ENCODE results near the gene ADAM8.
"Not testable (repeated sequence)": the region's sequence is repeated elsewhere in the genome, so short reads cannot be mapped to it uniquely, and the experiment has no call there.

The ADAM8 gene

DNA sequence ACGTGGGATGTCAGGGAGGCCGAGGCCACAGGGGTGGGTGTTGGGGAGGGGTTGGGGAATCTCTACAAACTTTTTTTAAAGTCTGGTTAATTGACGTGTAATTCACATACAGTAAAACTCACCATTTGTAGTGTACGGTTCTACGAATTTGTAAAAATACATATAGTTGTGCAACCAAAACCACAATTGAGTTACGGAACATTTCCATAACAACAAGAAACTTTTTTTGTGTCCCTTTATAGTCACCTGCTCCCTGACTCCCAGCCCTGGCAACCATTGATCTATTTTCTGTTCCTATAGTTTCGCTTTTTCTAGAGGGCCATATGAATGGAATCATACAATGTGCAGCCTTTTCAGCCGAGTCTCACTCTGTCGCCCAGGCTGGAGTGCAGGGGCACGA lies 41.9 kb downstream of the ADAM8 start:
- H3K4me1 ChIP-seq (ENCODE audit: control insufficient read depth in 1 of 2, insufficient read depth in 2 of 2, low read length in 2 of 2): peaks cover 0 to 41% of the 10 kb centered on the region in 2 donors
- not testable (repeated sequence) for H3K27ac ChIP-seq (ENCODE audit: low read length); H3K36me3 ChIP-seq (ENCODE audit: control insufficient read depth in 1 of 2, insufficient read depth in 2 of 2, low read length in 2 of 2); H3K9me3 ChIP-seq (ENCODE audit: control insufficient read depth in 1 of 2, low read length in 2 of 2); H3K4me3 ChIP-seq (ENCODE audit: low read depth in 1 of 2, low read length in 2 of 2)
- H3K27me3 ChIP-seq (ENCODE audit: low read depth, low read length): peaks cover 12% of the 10 kb centered on the region

DNA sequence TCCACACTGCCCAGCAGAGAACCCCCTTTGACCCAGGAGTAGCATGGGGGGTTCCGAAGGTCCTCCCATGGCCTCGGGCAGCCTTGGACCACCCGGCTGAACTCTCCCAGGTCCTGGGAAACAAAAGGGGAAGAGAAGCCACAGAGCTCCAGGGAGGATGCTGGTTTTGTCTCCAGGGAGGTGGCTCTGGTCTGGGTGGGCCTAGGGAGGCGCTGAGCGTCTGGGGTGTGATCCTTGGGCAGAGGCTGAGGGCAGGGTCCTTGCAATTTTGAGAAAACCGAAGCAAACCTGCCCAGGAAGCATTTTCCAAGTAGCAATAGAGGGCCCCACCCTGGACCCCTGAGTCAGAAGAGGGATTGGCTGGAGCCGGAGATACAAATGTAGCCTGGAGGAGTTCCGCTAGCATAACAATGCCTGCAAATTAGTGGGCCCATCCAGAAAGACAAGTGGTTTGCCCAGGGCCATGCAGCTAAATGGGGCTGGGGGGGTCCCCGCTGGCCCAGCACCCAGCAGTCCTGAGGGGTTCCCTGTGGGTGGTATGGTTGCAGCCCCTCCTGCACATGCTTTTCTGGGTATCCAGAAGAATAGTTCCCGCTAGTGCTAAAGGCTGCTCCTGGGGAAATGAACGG lies 44.6 kb downstream of the ADAM8 start:
- H3K27me3 ChIP-seq (ENCODE audit: low read depth, low read length): peaks cover 23% of the 10 kb centered on the region
- H3K4me1 ChIP-seq (ENCODE audit: control insufficient read depth in 1 of 2, insufficient read depth in 2 of 2, low read length in 2 of 2): peaks cover 0 to 30% of the 10 kb centered on the region in 2 donors
- H3K9me3 ChIP-seq (ENCODE audit: control insufficient read depth in 1 of 2, low read length in 2 of 2): no peaks in the 10 kb centered on the region
- no peak overlapping the region for H3K4me3 ChIP-seq (ENCODE audit: low read depth in 1 of 2, low read length in 2 of 2)
- no peak overlapping the region for H3K27ac ChIP-seq (ENCODE audit: low read length)
- H3K36me3 ChIP-seq (ENCODE audit: control insufficient read depth in 1 of 2, insufficient read depth in 2 of 2, low read length in 2 of 2): no peaks in the 10 kb centered on the region

GRCh38 chr10:133231244-133231945 lies 45.3 kb downstream of the ADAM8 start:
- Histone ChIP-seq H3K36me3 (ENCODE audit: control insufficient read depth in 1 of 2, insufficient read depth in 2 of 2, low read length in 2 of 2) (no peaks in the 10 kb centered on the region), H3K4me1 (ENCODE audit: control insufficient read depth in 1 of 2, insufficient read depth in 2 of 2, low read length in 2 of 2) (peaks cover 0 to 23% of the 10 kb centered on the region in 2 donors), H3K9me3 (ENCODE audit: control insufficient read depth in 1 of 2, low read length in 2 of 2) (no peaks in the 10 kb centered on the region), H3K4me3 (ENCODE audit: low read depth in 1 of 2, low read length in 2 of 2) (no peak overlapping the region), H3K27ac (ENCODE audit: low read length) (no peak overlapping the region), H3K27me3 (ENCODE audit: low read depth, low read length) (peaks cover 23% of the 10 kb centered on the region)

GRCh38 chr10:133230387-133231195 lies 46.1 kb downstream of the ADAM8 start:
- Histone ChIP-seq H3K36me3 (ENCODE audit: control insufficient read depth in 1 of 2, insufficient read depth in 2 of 2, low read length in 2 of 2) (no peaks in the 10 kb centered on the region), H3K27ac (ENCODE audit: low read length) (no peak overlapping the region), H3K4me3 (ENCODE audit: low read depth in 1 of 2, low read length in 2 of 2) (no peak overlapping the region), H3K27me3 (ENCODE audit: low read depth, low read length) (peaks cover 23% of the 10 kb centered on the region), H3K9me3 (ENCODE audit: control insufficient read depth in 1 of 2, low read length in 2 of 2) (no peaks in the 10 kb centered on the region), H3K4me1 (ENCODE audit: control insufficient read depth in 1 of 2, insufficient read depth in 2 of 2, low read length in 2 of 2) (peaks cover 0 to 15% of the 10 kb centered on the region in 2 donors)

GRCh38 chr10:133230044-133230361 lies 46.7 kb downstream of the ADAM8 start, which contains the start of gene UTF1:
TSS of gene UTF1 (plus strand) at chr10:133230217. CDS start at chr10:133230289, 72 bp downstream.
- peaks cover 23% of the 10 kb centered on the region for H3K27me3 ChIP-seq (ENCODE audit: low read depth, low read length)
- H3K36me3 ChIP-seq (ENCODE audit: control insufficient read depth in 1 of 2, insufficient read depth in 2 of 2, low read length in 2 of 2): no peaks in the 10 kb centered on the region
- H3K27ac ChIP-seq (ENCODE audit: low read length): no peak within 1 kb of the TSS
- H3K4me1 ChIP-seq (ENCODE audit: control insufficient read depth in 1 of 2, insufficient read depth in 2 of 2, low read length in 2 of 2): peaks cover 0 to 11% of the 10 kb centered on the region in 2 donors
- H3K4me3 ChIP-seq (ENCODE audit: low read depth in 1 of 2, low read length in 2 of 2): no peak within 1 kb of the TSS
- H3K9me3 ChIP-seq (ENCODE audit: control insufficient read depth in 1 of 2, low read length in 2 of 2): no peaks in the 10 kb centered on the region

DNA sequence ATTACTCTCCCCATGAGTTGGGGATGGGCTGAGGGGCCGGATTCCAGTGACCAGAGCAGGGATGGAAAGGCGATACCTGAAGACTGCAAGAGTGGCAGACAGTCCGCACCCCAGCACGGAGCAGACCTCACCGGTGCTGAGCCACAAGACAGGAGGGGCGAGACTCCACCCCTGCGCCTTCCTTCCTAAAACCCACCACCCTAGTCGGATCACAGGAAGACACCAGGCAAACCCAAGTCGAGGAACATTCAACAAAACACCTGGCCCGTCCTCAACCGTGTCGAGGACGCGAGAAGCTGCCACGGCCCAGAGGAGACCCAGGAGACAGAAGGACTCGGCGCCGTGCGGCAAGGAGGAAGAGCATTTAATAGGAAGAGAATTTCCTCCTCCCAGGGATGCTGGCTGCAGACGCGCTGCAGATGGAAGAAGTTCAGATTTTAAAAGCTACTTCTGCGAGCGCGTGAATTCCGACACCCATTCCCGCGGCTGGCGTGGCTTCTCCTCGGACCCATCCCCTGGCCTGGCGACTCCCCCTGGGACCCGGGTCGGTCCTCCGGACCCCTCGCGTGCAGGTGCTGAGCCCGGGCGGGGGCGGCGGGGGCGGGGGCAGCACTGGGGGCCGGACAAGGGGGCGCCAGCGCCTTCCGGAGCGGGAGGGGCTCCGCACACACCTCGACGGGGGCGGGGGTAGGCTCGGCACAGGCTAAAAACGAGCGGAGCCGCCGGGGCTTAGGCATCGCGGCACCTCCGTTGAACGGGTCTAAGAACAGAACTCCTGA lies 47.2 kb downstream of the ADAM8 start:
- peaks cover 23% of the 10 kb centered on the region for H3K27me3 ChIP-seq (ENCODE audit: low read depth, low read length)

GRCh38 chr10:133227256-133227655 lies 49.4 kb downstream of the ADAM8 start:
- Histone ChIP-seq H3K9me3 (ENCODE audit: control insufficient read depth in 1 of 2, low read length in 2 of 2) (no peaks in the 10 kb centered on the region), H3K27me3 (ENCODE audit: low read depth, low read length) (peaks cover 21% of the 10 kb centered on the region), H3K4me1 (ENCODE audit: control insufficient read depth in 1 of 2, insufficient read depth in 2 of 2, low read length in 2 of 2) (peaks cover 0 to 11% of the 10 kb centered on the region in 2 donors), H3K27ac (ENCODE audit: low read length) (no peak overlapping the region), H3K4me3 (ENCODE audit: low read depth in 1 of 2, low read length in 2 of 2) (no peak overlapping the region), H3K36me3 (ENCODE audit: control insufficient read depth in 1 of 2, insufficient read depth in 2 of 2, low read length in 2 of 2) (no peaks in the 10 kb centered on the region)

More for the DNA sequence above, 47.2 kb downstream of the ADAM8 start:
- Histone ChIP-seq H3K36me3 (ENCODE audit: control insufficient read depth in 1 of 2, insufficient read depth in 2 of 2, low read length in 2 of 2) (no peaks in the 10 kb centered on the region), H3K9me3 (ENCODE audit: control insufficient read depth in 1 of 2, low read length in 2 of 2) (no peaks in the 10 kb centered on the region), H3K4me1 (ENCODE audit: control insufficient read depth in 1 of 2, insufficient read depth in 2 of 2, low read length in 2 of 2) (peaks cover 0 to 11% of the 10 kb centered on the region in 2 donors), H3K27ac (ENCODE audit: low read length) (no peak overlapping the region), H3K4me3 (ENCODE audit: low read depth in 1 of 2, low read length in 2 of 2) (no peak overlapping the region)

DNA sequence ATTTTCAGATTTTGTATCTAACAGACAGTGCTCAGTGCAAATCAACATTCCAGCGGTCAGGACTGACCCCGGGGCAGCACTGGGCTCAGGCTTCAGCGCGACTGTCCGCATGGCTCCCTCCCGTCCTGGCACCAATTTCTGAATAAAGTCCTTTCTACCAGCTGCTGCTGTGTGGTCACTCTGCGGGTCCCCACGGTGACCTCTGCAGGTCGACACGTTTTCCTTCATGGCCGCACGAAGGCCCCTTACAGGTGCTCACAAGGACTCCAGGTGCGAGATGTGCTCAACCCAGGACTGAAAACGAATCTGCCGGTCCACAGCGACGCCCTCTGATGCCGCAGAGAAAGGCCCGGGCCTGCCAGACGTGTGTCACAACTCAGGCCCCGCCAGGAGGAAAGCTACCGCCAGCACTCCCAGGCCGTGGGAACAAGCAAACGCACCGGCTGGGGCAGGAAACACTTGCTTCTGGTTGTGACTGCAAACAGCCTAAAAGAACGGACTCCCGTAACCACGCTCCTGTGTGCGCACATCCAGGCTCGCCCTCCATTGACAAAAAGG lies 50.3 kb downstream of the ADAM8 start:
- Histone ChIP-seq H3K27ac (ENCODE audit: low read length) (no peak overlapping the region), H3K36me3 (ENCODE audit: control insufficient read depth in 1 of 2, insufficient read depth in 2 of 2, low read length in 2 of 2) (no peaks in the 10 kb centered on the region), H3K4me1 (ENCODE audit: control insufficient read depth in 1 of 2, insufficient read depth in 2 of 2, low read length in 2 of 2) (peaks cover 0 to 8% of the 10 kb centered on the region in 2 donors), H3K9me3 (ENCODE audit: control insufficient read depth in 1 of 2, low read length in 2 of 2) (no peaks in the 10 kb centered on the region), H3K4me3 (ENCODE audit: low read depth in 1 of 2, low read length in 2 of 2) (no peak overlapping the region), H3K27me3 (ENCODE audit: low read depth, low read length) (peaks cover 18% of the 10 kb centered on the region)

DNA sequence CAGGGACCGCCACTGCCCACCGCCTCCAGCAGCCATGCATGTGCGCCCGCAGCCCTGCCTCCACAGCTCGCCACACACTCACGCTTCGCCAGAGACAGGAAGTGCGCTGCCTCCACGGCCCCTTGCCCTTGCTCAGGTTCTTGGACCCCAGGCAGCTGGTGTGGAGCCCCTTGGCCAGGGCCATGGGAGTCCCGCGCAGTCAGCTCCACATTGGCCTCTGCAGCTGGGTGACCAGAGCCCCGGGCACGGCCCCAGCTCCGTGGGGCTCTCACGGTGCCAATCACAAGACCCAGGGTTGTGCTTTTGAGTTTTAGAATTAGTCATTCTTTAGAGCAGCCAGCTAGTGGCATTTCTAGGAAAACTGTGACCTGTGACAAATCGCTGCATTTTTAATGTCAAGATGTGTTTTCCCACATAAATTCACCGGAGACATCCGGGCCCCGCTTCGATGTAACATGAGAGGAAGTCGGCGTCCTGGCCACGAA lies 50.9 kb downstream of the ADAM8 start:
- Histone ChIP-seq H3K4me1 (ENCODE audit: control insufficient read depth in 1 of 2, insufficient read depth in 2 of 2, low read length in 2 of 2) (peaks cover 0 to 5% of the 10 kb centered on the region in 2 donors), H3K36me3 (ENCODE audit: control insufficient read depth in 1 of 2, insufficient read depth in 2 of 2, low read length in 2 of 2) (no peaks in the 10 kb centered on the region), H3K4me3 (ENCODE audit: low read depth in 1 of 2, low read length in 2 of 2) (no peak overlapping the region), H3K9me3 (ENCODE audit: control insufficient read depth in 1 of 2, low read length in 2 of 2) (no peaks in the 10 kb centered on the region), H3K27me3 (ENCODE audit: low read depth, low read length) (peaks cover 15% of the 10 kb centered on the region), H3K27ac (ENCODE audit: low read length) (no peak overlapping the region)

DNA sequence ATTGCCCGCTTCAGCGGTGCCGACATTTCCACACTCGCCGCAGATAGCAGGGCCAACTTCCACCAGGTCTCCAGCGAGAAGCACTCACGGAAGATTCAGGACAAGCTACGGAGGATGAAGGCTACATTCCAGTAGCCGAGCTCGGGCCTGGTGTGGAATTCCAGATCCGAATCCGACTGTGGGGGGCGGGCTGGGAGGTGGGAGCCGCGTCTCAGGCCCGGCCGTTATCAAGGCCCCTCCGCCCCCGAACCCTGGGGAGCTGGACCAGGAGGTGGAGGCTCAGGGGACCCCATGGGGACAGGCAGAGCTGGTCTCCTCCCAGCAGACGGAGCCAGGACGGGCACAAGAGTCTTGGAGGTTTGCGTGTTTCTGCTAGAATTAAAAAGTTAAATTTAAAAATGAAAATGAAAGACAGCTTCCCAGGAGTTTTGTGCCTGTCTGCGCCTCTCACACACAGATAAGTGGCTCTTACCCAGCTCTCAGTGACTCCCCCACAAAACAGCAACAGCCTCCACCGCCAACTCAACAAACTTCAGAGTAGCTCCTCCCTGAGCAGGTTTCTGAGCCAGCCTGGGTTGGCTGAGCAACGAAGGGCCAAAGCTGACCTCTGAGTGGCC lies 51.8 kb downstream of the ADAM8 start:
- Histone ChIP-seq H3K9me3 (ENCODE audit: control insufficient read depth in 1 of 2, low read length in 2 of 2) (no peaks in the 10 kb centered on the region), H3K27me3 (ENCODE audit: low read depth, low read length) (peaks cover 15% of the 10 kb centered on the region), H3K4me1 (ENCODE audit: control insufficient read depth in 1 of 2, insufficient read depth in 2 of 2, low read length in 2 of 2) (no peaks in the 10 kb centered on the region), H3K36me3 (ENCODE audit: control insufficient read depth in 1 of 2, insufficient read depth in 2 of 2, low read length in 2 of 2) (no peaks in the 10 kb centered on the region), H3K4me3 (ENCODE audit: low read depth in 1 of 2, low read length in 2 of 2) (no peak overlapping the region), H3K27ac (ENCODE audit: low read length) (no peak overlapping the region)
